Lower leg skin (tissue), 3 donors: ENCODE measurements around the gene EMP3.

Source experiments
- CTCF ChIP-seq, 3 donors: fragments of 450-650 bp; IDR thresholded peaks; one replicate each; pipeline ENCODE4 v1.5.1; 2016; ENCODE audit warnings: antibody characterized with exemption in 3 of 3, mild to moderate bottlenecking in 3 of 3, moderate library complexity in 2 of 3
- POLR2A ChIP-seq, 2 donors: fragments of 450-650 bp; IDR thresholded peaks; one replicate each; pipeline ENCODE4 v1.6.1; 2016 to 2017; ENCODE audit warnings: antibody characterized with exemption in 2 of 2, mild to moderate bottlenecking in 1 of 2, moderate library complexity in 1 of 2

- TF ChIP-seq CTCF (IDR thresholded peaks at IDR 0.05) (no peak), POLR2A (IDR thresholded peaks at IDR 0.05) (no peak)
Measured at GRCh38 chr19:48340995-48341394, 15.6 kb downstream of the EMP3 start.
